GM15510 (cell line): Measurements from ENCODE around the gene ADCY10.
A peak's percentile ranks its signal among the peaks of the same experiment; 100 is the strongest.

Source experiments
- POLR2A ChIP-seq: IDR thresholded peaks from 3 replicates; pipeline ENCODE4 v1.6.1; 2011; ENCODE audit warnings: borderline replicate concordance; ENCODE audit not compliant: insufficient read length; ENCODE audit errors: extremely low read depth

The ADCY10 gene, protein sequence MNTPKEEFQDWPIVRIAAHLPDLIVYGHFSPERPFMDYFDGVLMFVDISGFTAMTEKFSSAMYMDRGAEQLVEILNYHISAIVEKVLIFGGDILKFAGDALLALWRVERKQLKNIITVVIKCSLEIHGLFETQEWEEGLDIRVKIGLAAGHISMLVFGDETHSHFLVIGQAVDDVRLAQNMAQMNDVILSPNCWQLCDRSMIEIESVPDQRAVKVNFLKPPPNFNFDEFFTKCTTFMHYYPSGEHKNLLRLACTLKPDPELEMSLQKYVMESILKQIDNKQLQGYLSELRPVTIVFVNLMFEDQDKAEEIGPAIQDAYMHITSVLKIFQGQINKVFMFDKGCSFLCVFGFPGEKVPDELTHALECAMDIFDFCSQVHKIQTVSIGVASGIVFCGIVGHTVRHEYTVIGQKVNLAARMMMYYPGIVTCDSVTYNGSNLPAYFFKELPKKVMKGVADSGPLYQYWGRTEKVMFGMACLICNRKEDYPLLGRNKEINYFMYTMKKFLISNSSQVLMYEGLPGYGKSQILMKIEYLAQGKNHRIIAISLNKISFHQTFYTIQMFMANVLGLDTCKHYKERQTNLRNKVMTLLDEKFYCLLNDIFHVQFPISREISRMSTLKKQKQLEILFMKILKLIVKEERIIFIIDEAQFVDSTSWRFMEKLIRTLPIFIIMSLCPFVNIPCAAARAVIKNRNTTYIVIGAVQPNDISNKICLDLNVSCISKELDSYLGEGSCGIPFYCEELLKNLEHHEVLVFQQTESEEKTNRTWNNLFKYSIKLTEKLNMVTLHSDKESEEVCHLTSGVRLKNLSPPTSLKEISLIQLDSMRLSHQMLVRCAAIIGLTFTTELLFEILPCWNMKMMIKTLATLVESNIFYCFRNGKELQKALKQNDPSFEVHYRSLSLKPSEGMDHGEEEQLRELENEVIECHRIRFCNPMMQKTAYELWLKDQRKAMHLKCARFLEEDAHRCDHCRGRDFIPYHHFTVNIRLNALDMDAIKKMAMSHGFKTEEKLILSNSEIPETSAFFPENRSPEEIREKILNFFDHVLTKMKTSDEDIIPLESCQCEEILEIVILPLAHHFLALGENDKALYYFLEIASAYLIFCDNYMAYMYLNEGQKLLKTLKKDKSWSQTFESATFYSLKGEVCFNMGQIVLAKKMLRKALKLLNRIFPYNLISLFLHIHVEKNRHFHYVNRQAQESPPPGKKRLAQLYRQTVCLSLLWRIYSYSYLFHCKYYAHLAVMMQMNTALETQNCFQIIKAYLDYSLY (N-terminal part only)

DNA sequence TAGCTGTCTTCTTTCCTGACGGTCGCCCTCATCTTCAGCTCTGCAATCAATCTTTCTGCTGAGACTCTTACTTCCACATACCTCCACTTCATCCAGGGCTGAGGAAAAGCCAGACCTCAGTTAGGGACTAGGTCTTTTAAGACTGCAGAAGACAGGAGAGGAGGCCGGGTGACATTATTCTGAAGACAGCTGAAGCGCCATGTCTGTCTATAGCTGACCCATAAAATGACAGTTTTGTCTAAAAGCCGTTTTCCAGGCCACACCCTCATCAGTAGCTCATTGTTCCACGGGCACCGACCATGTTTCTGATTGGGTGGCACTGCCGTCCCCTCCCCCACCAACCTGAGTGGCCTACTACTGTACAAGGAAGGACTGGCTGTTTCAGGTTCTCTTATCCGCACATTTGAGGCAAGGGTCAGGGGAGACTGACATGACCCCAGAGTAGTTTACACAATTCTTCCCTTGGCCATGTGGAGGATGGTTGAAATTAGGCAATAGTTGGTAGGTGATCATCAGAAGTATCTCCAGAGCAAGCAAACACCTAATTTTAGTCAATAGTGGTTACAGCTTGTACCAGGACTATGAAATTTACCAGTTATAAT, at the start of gene ADCY10:
Gene ADCY10 (minus strand): TSS at position 240 of the 602 bp plus-strand sequence. CDS start 8,994 bp downstream, outside the sequence.
- TF ChIP-seq POLR2A = no peak

GRCh38 chr1:167957710-167958109, 43.8 kb upstream of the ADCY10 start:
- no peak for TF ChIP-seq POLR2A

DNA sequence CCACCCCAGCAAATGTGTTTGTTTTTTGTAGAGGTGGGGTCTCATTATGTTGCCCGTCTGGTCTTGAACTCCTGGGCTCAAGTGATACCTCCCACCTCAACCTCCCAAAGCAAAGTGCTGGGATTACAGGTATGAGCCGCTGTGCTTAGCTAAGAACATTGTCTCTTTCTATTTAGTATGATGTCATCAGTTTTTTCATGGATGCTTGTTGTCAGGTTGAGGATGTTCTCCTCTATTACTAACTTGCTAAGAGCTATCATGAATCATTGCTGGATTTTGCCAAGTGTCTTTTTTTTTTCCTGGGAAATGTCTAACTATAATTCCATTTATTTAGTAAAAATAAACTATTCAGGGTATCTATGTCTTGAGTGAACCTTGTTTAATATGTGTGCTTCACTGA, 42.0 kb upstream of the ADCY10 start:
- no peak for TF ChIP-seq POLR2A

DNA sequence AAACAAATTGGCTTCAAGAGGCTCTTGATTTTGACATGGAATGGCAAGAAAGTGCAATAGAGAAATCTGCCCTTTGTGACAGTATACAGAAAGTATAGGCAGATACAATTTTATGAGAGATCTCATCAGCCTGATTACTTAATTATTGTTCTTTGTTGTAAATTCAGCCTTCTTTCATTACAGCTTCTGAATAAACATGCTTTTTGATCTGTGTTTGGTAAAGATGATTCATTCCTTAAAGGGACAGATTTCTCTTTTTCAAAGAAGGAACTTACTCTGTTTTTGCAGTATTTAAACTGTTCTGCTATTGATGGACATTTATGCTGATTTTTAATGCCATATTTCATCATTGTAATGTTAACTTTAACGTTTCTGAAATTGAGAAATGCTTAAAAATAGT, 36.6 kb upstream of the ADCY10 start:
- TF ChIP-seq POLR2A = no peak

DNA sequence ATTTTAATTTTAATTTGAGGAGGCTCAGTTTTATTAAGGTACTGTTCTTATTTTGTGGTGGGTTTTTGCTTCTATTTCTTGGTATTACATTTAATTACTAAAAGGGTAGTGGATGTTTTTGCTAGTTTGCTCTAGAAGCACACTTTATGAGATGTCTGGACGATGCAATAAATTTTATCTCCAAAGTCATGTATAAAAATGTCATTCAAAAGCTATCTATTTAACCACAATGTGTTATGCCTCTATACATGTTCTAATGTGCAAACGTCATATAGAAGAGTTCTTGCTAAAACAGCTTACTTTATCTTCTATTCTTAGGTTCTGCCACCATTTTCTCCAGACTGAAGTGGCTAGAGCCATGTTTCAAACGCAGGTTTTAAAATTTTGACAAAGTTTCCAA, 35.9 kb upstream of the ADCY10 start:
- no peak for TF ChIP-seq POLR2A

- no peak for TF ChIP-seq POLR2A
These were observed 33.8 kb upstream of the ADCY10 start for GRCh38 chr1:167947733-167948132.

GRCh38 chr1:167943541-167943940, 29.6 kb upstream of the ADCY10 start:
- no peak for TF ChIP-seq POLR2A

GRCh38 chr1:167940264-167940663, 26.3 kb upstream of the ADCY10 start:
- TF ChIP-seq POLR2A = no peak

GRCh38 chr1:167938080-167938636, 24.2 kb upstream of the ADCY10 start:
- TF ChIP-seq POLR2A = no peak

- no peak for TF ChIP-seq POLR2A
These were observed 23.7 kb upstream of the ADCY10 start for GRCh38 chr1:167937709-167938010.

- peak; percentile 12 for TF ChIP-seq POLR2A
These were observed 23.2 kb upstream of the ADCY10 start, which contains the start of gene MPC2 for GRCh38 chr1:167936930-167937708. Gene MPC2 (minus strand): TSS chr1:167937072. CDS start chr1:167935841, 1,231 bp downstream.

DNA sequence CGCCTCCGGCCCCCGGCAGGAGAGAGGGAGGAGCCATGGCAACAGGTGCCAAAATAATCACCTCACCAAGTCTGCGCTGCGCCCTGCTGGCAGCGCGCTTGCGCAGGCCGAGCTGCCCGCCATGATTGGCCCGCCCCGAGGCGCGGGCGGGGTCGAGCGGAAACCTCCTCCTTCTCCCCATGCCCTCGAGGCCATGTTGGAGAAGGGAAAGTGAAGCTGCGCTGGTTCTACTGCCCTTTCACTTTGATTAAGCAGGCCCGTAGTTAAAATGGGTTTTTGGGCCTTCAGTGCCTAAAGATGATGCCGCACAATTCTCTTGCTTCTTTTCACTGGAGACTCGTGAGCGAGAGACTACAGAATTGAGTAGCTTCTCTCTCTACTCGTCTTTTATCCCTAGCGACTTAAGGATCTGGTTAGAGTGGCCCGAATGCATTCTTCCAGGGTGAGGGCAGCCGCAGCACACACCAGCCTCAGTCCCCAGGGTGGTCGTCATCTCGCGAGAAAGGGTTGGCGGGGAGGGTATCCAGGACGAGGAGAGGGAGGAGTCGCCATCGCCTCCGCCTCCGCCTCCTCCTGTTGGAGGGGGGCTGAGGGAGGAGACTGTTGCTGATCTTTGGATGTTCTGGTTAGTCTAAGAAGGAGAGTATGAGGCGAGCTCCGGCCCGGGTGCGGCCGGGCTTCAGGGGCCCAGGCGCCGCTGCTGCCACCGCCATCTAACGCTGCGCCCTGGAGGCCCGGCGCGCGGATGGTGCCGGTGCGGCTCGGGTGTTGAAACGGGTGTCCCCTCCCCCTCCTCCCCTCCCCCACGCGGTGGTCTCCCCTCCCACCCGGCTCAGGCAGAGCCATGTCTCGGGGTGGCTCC, 22.4 kb upstream of the ADCY10 start, which contains the start of gene DCAF6:
Gene DCAF6 (plus strand): TSS at position 616 of the 862 bp plus-strand sequence. CDS start 229 bp downstream, at position 845.
- TF ChIP-seq POLR2A = peak; percentile 86
